ENCODE measurements around the gene STING1. TPM values are rescaled to one million over a fixed set of nuclear protein-coding genes. Genes with fewer than 3 reads are reported as not detected.

STING1 gene
- total and polyA plus RNA-seq, 2 donors (not counting 1 experiment from before 2014, with no cell fraction given): 70.2 to 78.4 TPM

DNA sequence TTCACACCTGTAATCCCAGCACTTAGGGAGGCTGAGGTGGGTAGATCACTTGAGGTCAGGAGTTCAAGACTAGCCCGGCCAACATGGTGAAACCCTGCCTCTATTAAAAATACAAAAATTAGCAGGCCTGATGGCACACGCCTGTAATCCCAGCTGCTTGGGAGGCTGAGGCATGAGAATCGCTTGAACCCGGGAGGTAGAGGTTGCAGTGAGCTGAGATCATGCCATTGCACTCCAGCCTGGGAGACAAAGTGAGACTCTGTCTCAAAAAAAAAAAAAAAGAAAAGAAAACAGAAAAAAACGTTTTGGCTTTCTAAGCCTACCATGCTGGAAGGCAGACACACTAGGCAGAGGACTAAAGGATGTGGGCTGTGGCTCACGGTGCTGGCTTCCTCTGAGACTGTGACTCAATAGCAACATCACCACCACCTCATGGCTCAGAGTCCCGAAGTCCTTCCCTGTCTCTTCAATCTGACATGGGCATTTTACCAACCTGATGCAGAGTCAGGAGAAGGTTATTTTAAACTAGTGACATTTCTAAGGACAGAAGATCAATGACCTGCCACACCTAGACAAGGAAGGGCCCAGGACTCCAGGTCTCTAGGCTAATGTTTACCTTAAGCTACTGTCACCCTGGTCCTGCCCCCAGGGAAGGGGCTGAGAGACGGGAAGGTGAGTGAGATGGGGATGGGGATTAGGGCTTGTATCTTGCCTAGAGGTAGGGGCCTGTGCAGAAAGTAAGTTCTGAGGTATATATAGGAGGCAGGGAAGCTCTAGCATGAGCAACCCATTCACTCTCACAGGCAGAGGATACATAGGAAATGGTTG is 23.8 kb downstream of the STING1 start:
- TF ChIP-seq, protein P1, sequence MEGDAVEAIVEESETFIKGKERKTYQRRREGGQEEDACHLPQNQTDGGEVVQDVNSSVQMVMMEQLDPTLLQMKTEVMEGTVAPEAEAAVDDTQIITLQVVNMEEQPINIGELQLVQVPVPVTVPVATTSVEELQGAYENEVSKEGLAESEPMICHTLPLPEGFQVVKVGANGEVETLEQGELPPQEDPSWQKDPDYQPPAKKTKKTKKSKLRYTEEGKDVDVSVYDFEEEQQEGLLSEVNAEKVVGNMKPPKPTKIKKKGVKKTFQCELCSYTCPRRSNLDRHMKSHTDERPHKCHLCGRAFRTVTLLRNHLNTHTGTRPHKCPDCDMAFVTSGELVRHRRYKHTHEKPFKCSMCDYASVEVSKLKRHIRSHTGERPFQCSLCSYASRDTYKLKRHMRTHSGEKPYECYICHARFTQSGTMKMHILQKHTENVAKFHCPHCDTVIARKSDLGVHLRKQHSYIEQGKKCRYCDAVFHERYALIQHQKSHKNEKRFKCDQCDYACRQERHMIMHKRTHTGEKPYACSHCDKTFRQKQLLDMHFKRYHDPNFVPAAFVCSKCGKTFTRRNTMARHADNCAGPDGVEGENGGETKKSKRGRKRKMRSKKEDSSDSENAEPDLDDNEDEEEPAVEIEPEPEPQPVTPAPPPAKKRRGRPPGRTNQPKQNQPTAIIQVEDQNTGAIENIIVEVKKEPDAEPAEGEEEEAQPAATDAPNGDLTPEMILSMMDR (conservative IDR thresholded peaks at IDR 0.05 in 1 of 2, IDR thresholded peaks at IDR 0.05 in 1 of 2; ENCODE audit: low read depth in 1 of 2, low read length in 2 of 2): no peak
- Histone ChIP-seq H3K9me3 (ENCODE audit: control insufficient read depth, insufficient read depth, low read depth, low read length) (no peaks in the 10 kb centered on the region), H2AFZ (ENCODE audit: low read length) (peak overlapping the region; percentile 56), H4K20me1 (ENCODE audit: control insufficient read depth, extremely low read depth, insufficient read depth, low read length) (no peaks in the 10 kb centered on the region), H3K36me3 (ENCODE audit: control insufficient read depth, insufficient read depth, low read length) (no peaks in the 10 kb centered on the region), H3K4me3 (replicated peaks in 1 of 4; ENCODE audit: control extremely low read depth in 1 of 4, insufficient read depth in 1 of 4, low read depth in 3 of 4, low read length in 4 of 4) (no peak overlapping the region), H3K9ac (ENCODE audit: insufficient read depth, low read length) (no peak overlapping the region), H3K79me2 (ENCODE audit: control insufficient read depth, insufficient read depth, low read length) (no peaks in the 10 kb centered on the region), H3K4me2 (ENCODE audit: extremely low read depth, insufficient read depth, low read length) (no peak overlapping the region), H3K4me1 (ENCODE audit: control insufficient read depth, extremely low read depth, insufficient read depth, low read length) (no peaks in the 10 kb centered on the region), H3K27me3 (ENCODE audit: control insufficient read depth, insufficient read depth, low read length) (no peaks in the 10 kb centered on the region), H3K27ac (ENCODE audit: insufficient read depth, low read length) (no peak overlapping the region)
- DNase-seq (ENCODE audit: low read depth in 2 of 2): peak; percentile 51 to 89

DNA sequence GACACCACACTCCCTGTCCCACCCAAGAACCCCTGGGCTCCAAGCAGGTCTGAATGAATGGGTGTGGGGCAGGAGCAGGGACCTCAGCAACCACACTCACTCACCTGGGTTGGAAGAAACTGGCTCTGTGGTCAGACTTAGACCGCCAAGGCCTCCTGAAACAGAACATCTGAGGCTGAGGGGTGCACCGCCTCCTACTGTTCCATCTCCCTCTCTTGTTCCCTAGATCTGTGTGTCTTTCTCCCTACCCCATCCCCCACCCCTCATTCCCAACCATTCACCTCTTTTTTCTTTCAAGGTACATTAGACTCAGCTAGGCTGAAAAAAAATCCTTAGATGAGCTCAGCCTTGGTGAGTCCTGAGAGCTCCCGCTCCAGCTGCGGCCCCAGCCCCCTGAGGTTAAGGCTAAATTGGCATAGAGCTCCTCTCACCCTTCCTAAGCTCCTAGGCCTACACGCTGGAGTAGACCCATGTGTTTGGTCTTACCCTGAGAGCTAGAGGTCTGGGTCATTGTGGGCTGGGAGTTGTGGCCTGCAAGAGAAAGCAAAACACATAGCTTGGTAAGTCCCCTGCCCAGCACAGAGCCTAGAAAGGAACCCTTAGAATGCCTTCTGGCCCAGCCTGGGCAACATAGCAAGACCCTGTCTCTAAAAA is 24.8 kb downstream of the STING1 start:
- Histone ChIP-seq H2AFZ (ENCODE audit: low read length) (no peak overlapping the region), H4K20me1 (ENCODE audit: control insufficient read depth, extremely low read depth, insufficient read depth, low read length) (no peaks in the 10 kb centered on the region), H3K27me3 (ENCODE audit: control insufficient read depth, insufficient read depth, low read length) (no peaks in the 10 kb centered on the region), H3K9me3 (ENCODE audit: control insufficient read depth, insufficient read depth, low read depth, low read length) (no peaks in the 10 kb centered on the region), H3K4me2 (ENCODE audit: extremely low read depth, insufficient read depth, low read length) (no peak overlapping the region), H3K36me3 (ENCODE audit: control insufficient read depth, insufficient read depth, low read length) (no peaks in the 10 kb centered on the region), H3K79me2 (ENCODE audit: control insufficient read depth, insufficient read depth, low read length) (no peaks in the 10 kb centered on the region), H3K4me3 (replicated peaks in 1 of 4; ENCODE audit: control extremely low read depth in 1 of 4, insufficient read depth in 1 of 4, low read depth in 3 of 4, low read length in 4 of 4) (no peak overlapping the region), H3K27ac (ENCODE audit: insufficient read depth, low read length) (no peak overlapping the region), H3K9ac (ENCODE audit: insufficient read depth, low read length) (no peak overlapping the region), H3K4me1 (ENCODE audit: control insufficient read depth, extremely low read depth, insufficient read depth, low read length) (no peaks in the 10 kb centered on the region)
- no peak for DNase-seq (ENCODE audit: low read depth in 2 of 2)
- TF ChIP-seq, protein P1 (conservative IDR thresholded peaks at IDR 0.05 in 1 of 2, IDR thresholded peaks at IDR 0.05 in 1 of 2; ENCODE audit: low read depth in 1 of 2, low read length in 2 of 2): no peak
- no peak for TF ChIP-seq EZH2 (IDR thresholded peaks at IDR 0.05; ENCODE audit: low read length, missing control alignments)

DNA sequence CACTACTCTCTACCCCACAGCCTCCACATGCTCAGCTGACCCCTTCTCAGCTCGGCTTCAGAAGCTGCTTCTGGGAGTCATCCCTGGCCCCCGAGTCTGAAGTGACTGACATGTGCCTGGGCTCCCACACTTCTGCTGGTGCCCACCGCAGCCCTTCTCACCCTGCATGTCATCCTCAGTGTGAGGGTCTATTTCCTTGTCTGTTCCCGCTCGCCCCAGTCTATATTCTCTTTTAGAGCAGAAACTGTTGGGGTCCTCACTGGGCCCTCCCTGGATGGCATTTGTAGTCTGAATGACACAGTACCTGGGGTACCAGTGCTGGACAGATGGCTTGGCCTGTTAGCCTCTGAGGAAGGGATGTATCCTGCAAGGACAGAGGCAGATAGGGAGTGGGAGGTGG is 25.3 kb downstream of the STING1 start:
- no peaks in the 10 kb centered on the region for H3K36me3 ChIP-seq (ENCODE audit: control insufficient read depth, insufficient read depth, low read length)
- no peak for DNase-seq (ENCODE audit: low read depth in 2 of 2)
- TF ChIP-seq EZH2 (IDR thresholded peaks at IDR 0.05; ENCODE audit: low read length, missing control alignments): no peak
- TF ChIP-seq, protein P1 (conservative IDR thresholded peaks at IDR 0.05 in 1 of 2, IDR thresholded peaks at IDR 0.05 in 1 of 2; ENCODE audit: low read depth in 1 of 2, low read length in 2 of 2): no peak

More for the DNA sequence above, 25.3 kb downstream of the STING1 start:
- Histone ChIP-seq H3K27me3 (ENCODE audit: control insufficient read depth, insufficient read depth, low read length) (no peaks in the 10 kb centered on the region), H3K9me3 (ENCODE audit: control insufficient read depth, insufficient read depth, low read depth, low read length) (no peaks in the 10 kb centered on the region), H2AFZ (ENCODE audit: low read length) (no peak overlapping the region), H3K4me3 (replicated peaks in 1 of 4; ENCODE audit: control extremely low read depth in 1 of 4, insufficient read depth in 1 of 4, low read depth in 3 of 4, low read length in 4 of 4) (no peak overlapping the region), H3K9ac (ENCODE audit: insufficient read depth, low read length) (no peak overlapping the region), H4K20me1 (ENCODE audit: control insufficient read depth, extremely low read depth, insufficient read depth, low read length) (no peaks in the 10 kb centered on the region), H3K79me2 (ENCODE audit: control insufficient read depth, insufficient read depth, low read length) (no peaks in the 10 kb centered on the region), H3K27ac (ENCODE audit: insufficient read depth, low read length) (no peak overlapping the region), H3K4me1 (ENCODE audit: control insufficient read depth, extremely low read depth, insufficient read depth, low read length) (no peaks in the 10 kb centered on the region), H3K4me2 (ENCODE audit: extremely low read depth, insufficient read depth, low read length) (no peak overlapping the region)

Data from fibroblast of lung (primary cell).